CD4-positive, alpha-beta memory T cell (primary cell): ENCODE data around the gene C4A. TPM values are rescaled to one million over a fixed set of nuclear protein-coding genes. Genes with fewer than 3 reads are reported as not detected.

Experiments used
- CTCF ChIA-PET: fragments of 350-600 bp; sonication (Branson Sonifier 250); formaldehyde crosslinking; loops from one replicate; lab custom pipeline; 2021; ENCODE audit warnings: inconsistent platforms; ENCODE audit not compliant: partially characterized antibody; lab: Charles Lee
- POLR2A ChIA-PET: fragments of 350-600 bp; sonication (Branson Sonifier 250); formaldehyde crosslinking; loops from one replicate; lab custom pipeline; 2021; ENCODE audit not compliant: partially characterized antibody; lab: Charles Lee
- DNase-seq, 5 donors: peaks; one replicate each; pipeline versions ENCODE4 v3.0.0 to v3.0.0-alpha.2; 2020 to 2022; ENCODE audit warnings: mixed read lengths in 1 of 5
- H3K27ac ChIP-seq: one replicate; pipeline ENCODE4 v1.7.0; 2013; ENCODE audit warnings: low read depth, low read length
- H3K27me3 ChIP-seq: 2 replicates; pipeline ENCODE4 v1.7.0; 2013; ENCODE audit warnings: mild to moderate bottlenecking, low read length, moderate library complexity; ENCODE audit not compliant: insufficient read depth
- H3K36me3 ChIP-seq: 2 replicates; pipeline ENCODE4 v1.7.0; 2013; ENCODE audit warnings: mild to moderate bottlenecking, low read length, moderate library complexity; ENCODE audit not compliant: insufficient read depth
- H3K4me1 ChIP-seq: 2 replicates; pipeline ENCODE4 v1.7.0; 2013; ENCODE audit warnings: mild to moderate bottlenecking, low read length, moderate library complexity; ENCODE audit not compliant: insufficient read depth
- H3K4me3 ChIP-seq, 2 donors: one replicate each; pipeline ENCODE4 v1.7.0; 2013; ENCODE audit warnings: low read length in 2 of 2, mild to moderate bottlenecking in 1 of 2
- H3K9me3 ChIP-seq, 2 donors: one replicate each; pipeline ENCODE4 v1.7.0; 2013; ENCODE audit warnings: low read length in 2 of 2, control low read depth in 1 of 2; ENCODE audit not compliant: control insufficient read depth in 1 of 2
- H3K27ac Mint-ChIP-seq, 7 donors: one replicate each; pipeline ENCODE4 v1.8.0; 2020 to 2021; ENCODE audit warnings: mixed read lengths in 7 of 7, mild to moderate bottlenecking in 6 of 7, inconsistent platforms in 3 of 7, moderate library complexity in 3 of 7
- H3K27me3 Mint-ChIP-seq, 2 donors: one replicate each; pipeline ENCODE4 v1.8.0; 2020 to 2021; ENCODE audit warnings: mixed read lengths in 2 of 2
- H3K36me3 Mint-ChIP-seq, 2 donors: one replicate each; pipeline ENCODE4 v1.8.0; 2020 to 2021; ENCODE audit warnings: mixed read lengths in 2 of 2, inconsistent platforms in 1 of 2, mild to moderate bottlenecking in 1 of 2
- H3K4me1 Mint-ChIP-seq, 4 donors: one replicate each; pipeline ENCODE4 v1.8.0; 2020 to 2021; ENCODE audit warnings: mixed read lengths in 4 of 4, mild to moderate bottlenecking in 1 of 4
- H3K4me3 Mint-ChIP-seq, 8 donors: one replicate each; pipeline ENCODE4 v1.8.0; 2020 to 2021; ENCODE audit warnings: mixed read lengths in 8 of 8, mild to moderate bottlenecking in 7 of 8, moderate library complexity in 6 of 8, inconsistent platforms in 3 of 8
- H3K9me3 Mint-ChIP-seq, 8 donors: one replicate each; pipeline ENCODE4 v1.8.0; 2020 to 2021; ENCODE audit warnings: mixed read lengths in 8 of 8, mild to moderate bottlenecking in 5 of 8, inconsistent platforms in 3 of 8, moderate library complexity in 1 of 8
- intact Hi-C: fragments of 100-400 bp; cut with micrococcal nuclease; formaldehyde crosslinking; loops from one replicate; pipeline ENCODE4 v1.15.1; 2023
- polyA plus RNA-seq, 2 donors: library from polyadenylated mRNA; unstranded; fragments of 300-500 nt; fragmentation: Illumina TruSeq; gene quantifications; one replicate each; pipeline ENCODE4 v1.2.3, GENCODE V29; 2021
- total RNA-seq, 2 experiments: library from RNA; stranded (reverse); gene quantifications; one replicate each; pipeline ENCODE4 v1.2.3, GENCODE V29; 2021

Gene C4A
- total and polyA plus RNA-seq, 4 experiments from 2014 or later = 0.17 to 9.8 (median 6.7) TPM; not detected in 1

- H3K36me3 ChIP-seq = peaks cover 20% of the 10 kb centered on the region
- H3K9me3 ChIP-seq = no peaks in the 10 kb centered on the region
- DNase-seq = no peak
- H3K27me3 Mint-ChIP-seq = peaks cover 6 to 11% of the 10 kb centered on the region in 2 donors
- H3K4me1 Mint-ChIP-seq = no peaks in the 10 kb centered on the region
- no peak overlapping the region for H3K4me3 Mint-ChIP-seq
- CTCF ChIA-PET = no interaction called here
- POLR2A ChIA-PET = interaction anchor here (2.7 to 6.0 kb wide), 2 partner anchors 10 to 23 kb away, joined by 11 to 36 read pairs; partner anchors contain the start of genes DXO, NELFE and SKIC2
- no peaks in the 10 kb centered on the region for H3K27me3 ChIP-seq
- intact Hi-C loops = no loop called here
- peaks cover 13 to 21% of the 10 kb centered on the region in 2 donors for H3K36me3 Mint-ChIP-seq
- no peak overlapping the region for H3K27ac ChIP-seq
- peaks cover 0 to 2% (median 0%) of the 10 kb centered on the region in 8 donors for H3K9me3 Mint-ChIP-seq
- H3K4me1 ChIP-seq = no peaks in the 10 kb centered on the region
- peak overlapping the region in 3 of 7 donors; percentile 29 to 74 (median 43) for H3K27ac Mint-ChIP-seq
- no peak overlapping the region for H3K4me3 ChIP-seq
Observed at GRCh38 chr6:31948753-31949413, 33.0 kb upstream of the C4A start.

- DNase-seq = no peak
- peaks cover 25 to 33% of the 10 kb centered on the region in 2 donors for H3K36me3 Mint-ChIP-seq
- CTCF ChIA-PET = interaction anchor here (0.7 to 1.1 kb wide), 2 partner anchors 29 to 120 kb away, joined by 3 read pairs; no protein-coding TSS in a partner anchor
- Histone ChIP-seq H3K36me3 (peaks cover 31% of the 10 kb centered on the region), H3K9me3 (no peaks in the 10 kb centered on the region), H3K4me3 (no peak overlapping the region), H3K4me1 (no peaks in the 10 kb centered on the region), H3K27me3 (no peaks in the 10 kb centered on the region), H3K27ac (no peak overlapping the region)
- H3K27ac Mint-ChIP-seq = peak overlapping the region in 2 of 7 donors; percentile 11 to 15
- no peaks in the 10 kb centered on the region for H3K9me3 Mint-ChIP-seq
- POLR2A ChIA-PET = interaction anchor here (1.1 to 6.0 kb wide), 3 partner anchors 9 to 298 kb away, joined by 5 to 36 read pairs (median 11); partner anchors contain the start of genes BAG6, DXO, NELFE and SKIC2
- peaks cover 5 to 6% of the 10 kb centered on the region in 2 donors for H3K27me3 Mint-ChIP-seq
- H3K4me3 Mint-ChIP-seq = no peak overlapping the region
- intact Hi-C loops = no loop called here
- H3K4me1 Mint-ChIP-seq = no peaks in the 10 kb centered on the region
Observed at GRCh38 chr6:31949926-31950548, 31.8 kb upstream of the C4A start.

- H3K4me1 Mint-ChIP-seq = peaks cover 0 to 3% (median under 1%) of the 10 kb centered on the region in 4 donors
- intact Hi-C loops = no loop called here
- Histone ChIP-seq H3K27me3 (no peaks in the 10 kb centered on the region), H3K9me3 (no peaks in the 10 kb centered on the region), H3K36me3 (peaks cover 48% of the 10 kb centered on the region), H3K4me3 (no peak overlapping the region), H3K4me1 (peaks cover 4% of the 10 kb centered on the region), H3K27ac (no peak overlapping the region)
- CTCF ChIA-PET = interaction anchor here (0.7 to 3.0 kb wide), 15 partner anchors 9 to 406 kb away, joined by 3 to 13 read pairs (median 5); partner anchors contain the start of genes ATP6V1G2, LY6G5C and NFKBIL1
- peaks cover 32 to 40% of the 10 kb centered on the region in 2 donors for H3K36me3 Mint-ChIP-seq
- peak in 1 of 5 donors; percentile 19 for DNase-seq
- H3K9me3 Mint-ChIP-seq = no peaks in the 10 kb centered on the region
- no peaks in the 10 kb centered on the region for H3K27me3 Mint-ChIP-seq
- POLR2A ChIA-PET = interaction anchor here (1.0 to 6.0 kb wide), 8 partner anchors 11 to 598 kb away, joined by 3 to 36 read pairs (median 4); partner anchors contain the start of genes DDAH2, DXO, EHMT2 and NEU1
- no peak overlapping the region for H3K4me3 Mint-ChIP-seq
- H3K27ac Mint-ChIP-seq = peak overlapping the region in 4 of 7 donors; percentile 46 to 82 (median 60)
Observed at GRCh38 chr6:31952140-31952805, 29.6 kb upstream of the C4A start.

- H3K4me3 ChIP-seq = no peak overlapping the region
- peaks cover 54% of the 10 kb centered on the region for H3K36me3 ChIP-seq
- peak overlapping the region in 4 of 7 donors; percentile 46 to 82 (median 60) for H3K27ac Mint-ChIP-seq
- H3K4me1 ChIP-seq = peaks cover 10% of the 10 kb centered on the region
- H3K27ac ChIP-seq = no peak overlapping the region
- no peaks in the 10 kb centered on the region for H3K9me3 ChIP-seq
- H3K27me3 ChIP-seq = no peaks in the 10 kb centered on the region
- H3K27me3 Mint-ChIP-seq = no peaks in the 10 kb centered on the region
- intact Hi-C loops = no loop called here
- CTCF ChIA-PET = interaction anchor here (0.7 to 3.0 kb wide), 12 partner anchors 10 to 407 kb away, joined by 3 to 13 read pairs (median 5); partner anchors contain the start of genes ATP6V1G2, LY6G5C and NFKBIL1
- H3K9me3 Mint-ChIP-seq = no peaks in the 10 kb centered on the region
- POLR2A ChIA-PET = interaction anchor here (1.2 to 6.0 kb wide), 7 partner anchors 11 to 598 kb away, joined by 3 to 36 read pairs (median 4); partner anchors contain the start of genes DDAH2, DXO, EHMT2 and NEU1
- peaks cover 32 to 44% of the 10 kb centered on the region in 2 donors for H3K36me3 Mint-ChIP-seq
- no peak for DNase-seq
- H3K4me3 Mint-ChIP-seq = no peak overlapping the region
- H3K4me1 Mint-ChIP-seq = peaks cover 3 to 9% (median 6%) of the 10 kb centered on the region in 4 donors
Observed at GRCh38 chr6:31952890-31953289, 29.0 kb upstream of the C4A start.

GRCh38 chr6:31954511-31954910 is 27.3 kb upstream of the C4A start:
- Histone ChIP-seq H3K4me3 (no peak overlapping the region), H3K27me3 (no peaks in the 10 kb centered on the region), H3K9me3 (no peaks in the 10 kb centered on the region), H3K36me3 (peaks cover 54% of the 10 kb centered on the region), H3K4me1 (peaks cover 22% of the 10 kb centered on the region), H3K27ac (no peak overlapping the region)
- intact Hi-C loops = no loop called here
- no peaks in the 10 kb centered on the region for H3K9me3 Mint-ChIP-seq
- peaks cover 32 to 57% of the 10 kb centered on the region in 2 donors for H3K36me3 Mint-ChIP-seq
- ChIA-PET POLR2A (interaction anchor here (6.0 kb wide), 1 partner anchor 17 kb away, joined by 36 read pairs; the partner anchor contains the start of gene DXO), CTCF (no interaction called here)
- H3K4me3 Mint-ChIP-seq = no peak overlapping the region
- no peaks in the 10 kb centered on the region for H3K27me3 Mint-ChIP-seq
- H3K4me1 Mint-ChIP-seq = peaks cover 9 to 26% (median 18%) of the 10 kb centered on the region in 4 donors
- no peak for DNase-seq
- peak overlapping the region in 4 of 7 donors; percentile 13 to 88 (median 46) for H3K27ac Mint-ChIP-seq

- no peak for DNase-seq
- no peak overlapping the region for H3K4me3 ChIP-seq
- no peaks in the 10 kb centered on the region for H3K9me3 ChIP-seq
- Mint-ChIP-seq H3K27ac (peak overlapping the region in 4 of 7 donors; percentile 22 to 99 (median 80)), H3K27me3 (no peaks in the 10 kb centered on the region), H3K36me3 (peaks cover 40 to 69% of the 10 kb centered on the region in 2 donors), H3K4me3 (peak overlapping the region in 1 of 8 donors; percentile 94), H3K9me3 (no peaks in the 10 kb centered on the region), H3K4me1 (peaks cover 18 to 42% (median 29%) of the 10 kb centered on the region in 4 donors)
- intact Hi-C loops = loop anchor here (5.0 kb wide), 1 partner anchor 409 kb away; the partner anchor contains the start of genes ATP6V1G2 and NFKBIL1
- H3K4me1 ChIP-seq = peaks cover 35% of the 10 kb centered on the region
- no peaks in the 10 kb centered on the region for H3K27me3 ChIP-seq
- peak overlapping the region; percentile 32 for H3K27ac ChIP-seq
- CTCF ChIA-PET = interaction anchor here (3.3 kb wide), 1 partner anchor 15 kb away, joined by 21 read pairs; the partner anchor contains the start of gene DXO
- POLR2A ChIA-PET = interaction anchor here (6.8 kb wide), 1 partner anchor 15 kb away, joined by 195 read pairs; the partner anchor contains the start of gene DXO
- peaks cover 71% of the 10 kb centered on the region for H3K36me3 ChIP-seq
Observed at GRCh38 chr6:31956796-31957195, 25.1 kb upstream of the C4A start.
